ENCODE results near the gene PKNOX2.

GRCh38 chr11:125390946-125391345 lies 226.4 kb downstream of the PKNOX2 start:
- TF ChIP-seq, protein P1, sequence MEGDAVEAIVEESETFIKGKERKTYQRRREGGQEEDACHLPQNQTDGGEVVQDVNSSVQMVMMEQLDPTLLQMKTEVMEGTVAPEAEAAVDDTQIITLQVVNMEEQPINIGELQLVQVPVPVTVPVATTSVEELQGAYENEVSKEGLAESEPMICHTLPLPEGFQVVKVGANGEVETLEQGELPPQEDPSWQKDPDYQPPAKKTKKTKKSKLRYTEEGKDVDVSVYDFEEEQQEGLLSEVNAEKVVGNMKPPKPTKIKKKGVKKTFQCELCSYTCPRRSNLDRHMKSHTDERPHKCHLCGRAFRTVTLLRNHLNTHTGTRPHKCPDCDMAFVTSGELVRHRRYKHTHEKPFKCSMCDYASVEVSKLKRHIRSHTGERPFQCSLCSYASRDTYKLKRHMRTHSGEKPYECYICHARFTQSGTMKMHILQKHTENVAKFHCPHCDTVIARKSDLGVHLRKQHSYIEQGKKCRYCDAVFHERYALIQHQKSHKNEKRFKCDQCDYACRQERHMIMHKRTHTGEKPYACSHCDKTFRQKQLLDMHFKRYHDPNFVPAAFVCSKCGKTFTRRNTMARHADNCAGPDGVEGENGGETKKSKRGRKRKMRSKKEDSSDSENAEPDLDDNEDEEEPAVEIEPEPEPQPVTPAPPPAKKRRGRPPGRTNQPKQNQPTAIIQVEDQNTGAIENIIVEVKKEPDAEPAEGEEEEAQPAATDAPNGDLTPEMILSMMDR (IDR thresholded peaks at IDR 0.05), result no peak
- no peak for TF ChIP-seq POLR2A (IDR thresholded peaks at IDR 0.05)
- no peak for TF ChIP-seq POLR2AphosphoS5 (IDR thresholded peaks at IDR 0.05)

Data from suprapubic skin (tissue), 4 donors.